Hepatocyte (in vitro differentiated cells): ENCODE results near the gene SCAMP5. TPM values are rescaled to one million over a fixed set of nuclear protein-coding genes. Genes with fewer than 3 reads are reported as not detected.

Experiments
- DNase-seq: peaks from one replicate; pipeline ENCODE4 v3.0.0-alpha.2; 2016; ENCODE audit warnings: low spot score
- H2AFZ ChIP-seq: fragments of 200-600 bp; sonication (generic); 2 replicates; pipeline ENCODE4 v1.6.0; 2016; ENCODE audit warnings: antibody characterized with exemption, mild to moderate bottlenecking
- H3K27ac ChIP-seq: fragments of 200-600 bp; sonication (generic); 2 replicates; pipeline ENCODE4 v1.5.1; 2016; ENCODE audit warnings: mild to moderate bottlenecking
- H3K27me3 ChIP-seq: fragments of 200-600 bp; sonication (generic); 2 replicates; pipeline ENCODE4 v1.6.1; 2016
- H3K36me3 ChIP-seq: fragments of 200-600 bp; sonication (generic); replicated peaks from 2 replicates; pipeline ENCODE4 v1.5.1; 2016; ENCODE audit warnings: low read depth; ENCODE audit not compliant: insufficient read depth
- H3K4me1 ChIP-seq: fragments of 200-600 bp; sonication (generic); 2 replicates; pipeline ENCODE4 v1.5.1; 2016; ENCODE audit warnings: mild to moderate bottlenecking, moderate library complexity; ENCODE audit not compliant: insufficient read depth
- H3K4me2 ChIP-seq: fragments of 200-600 bp; sonication (generic); 2 replicates; pipeline ENCODE4 v1.6.0; 2016
- H3K4me3 ChIP-seq: fragments of 200-600 bp; sonication (generic); 2 replicates; pipeline ENCODE4 v1.5.1; 2016; ENCODE audit warnings: mild to moderate bottlenecking
- H3K79me2 ChIP-seq: fragments of 200-600 bp; sonication (generic); 2 replicates; pipeline ENCODE4 v1.6.0; 2017; ENCODE audit warnings: mild to moderate bottlenecking
- H3K9me2 ChIP-seq: fragments of 200-600 bp; sonication (generic); replicated peaks from 2 replicates; pipeline ENCODE4 v1.6.0; 2017; ENCODE audit warnings: mild to moderate bottlenecking; ENCODE audit not compliant: insufficient read depth
- H3K9me3 ChIP-seq: fragments of 200-600 bp; sonication (generic); 2 replicates; pipeline ENCODE4 v1.5.1; 2016; ENCODE audit warnings: low read depth, mild to moderate bottlenecking
- H4K20me1 ChIP-seq: fragments of 200-600 bp; sonication (generic); 2 replicates; pipeline ENCODE4 v1.6.0; 2016; ENCODE audit warnings: mild to moderate bottlenecking; ENCODE audit not compliant: insufficient read depth, poor library complexity, severe bottlenecking
- CTCF ChIP-seq: fragments of 200-600 bp; sonication (generic); IDR thresholded peaks from 2 replicates; pipeline ENCODE4 v1.5.1; 2016; ENCODE audit warnings: antibody characterized with exemption, mild to moderate bottlenecking; ENCODE audit not compliant: poor library complexity
- EZH2 ChIP-seq: fragments of 200-600 bp; sonication (generic); IDR thresholded peaks from 2 replicates; pipeline ENCODE4 v1.6.1; 2016; ENCODE audit warnings: antibody characterized with exemption, mild to moderate bottlenecking, borderline replicate concordance
- EZH2phosphoT487 ChIP-seq: fragments of 200-600 bp; sonication (generic); IDR thresholded peaks from one replicate; pipeline ENCODE4 v1.6.1; 2018; ENCODE audit warnings: antibody characterized with exemption, mild to moderate bottlenecking, low read depth, moderate library complexity; ENCODE audit not compliant: unreplicated experiment, severe bottlenecking
- WGBS: methylation state at CpG from one replicate; pipeline ENCODE4 v1.1.6; 2016; ENCODE audit warnings: low lambda C conversion rate; ENCODE audit errors: missing lambda C conversion rate; 5-methylcytosine and 5-hydroxymethylcytosine counted together
- polyA plus RNA-seq: library from polyadenylated mRNA; unstranded; fragments of >200 nt; fragmentation: Nextera tagmentation; extraction: Ambion mirVana; gene quantifications from 2 replicates; pipeline ENCODE4 v1.2.1, GENCODE V29; 2016
- total RNA-seq: library from RNA; depleted of rRNA; stranded (reverse); fragments of >200 nt; gene quantifications from 2 replicates; pipeline ENCODE4 v1.2.3, GENCODE V29; 2014

SCAMP5 gene
- total and polyA plus RNA-seq, 2 experiments from 2014 or later = 10.6 to 18.8 TPM

DNA sequence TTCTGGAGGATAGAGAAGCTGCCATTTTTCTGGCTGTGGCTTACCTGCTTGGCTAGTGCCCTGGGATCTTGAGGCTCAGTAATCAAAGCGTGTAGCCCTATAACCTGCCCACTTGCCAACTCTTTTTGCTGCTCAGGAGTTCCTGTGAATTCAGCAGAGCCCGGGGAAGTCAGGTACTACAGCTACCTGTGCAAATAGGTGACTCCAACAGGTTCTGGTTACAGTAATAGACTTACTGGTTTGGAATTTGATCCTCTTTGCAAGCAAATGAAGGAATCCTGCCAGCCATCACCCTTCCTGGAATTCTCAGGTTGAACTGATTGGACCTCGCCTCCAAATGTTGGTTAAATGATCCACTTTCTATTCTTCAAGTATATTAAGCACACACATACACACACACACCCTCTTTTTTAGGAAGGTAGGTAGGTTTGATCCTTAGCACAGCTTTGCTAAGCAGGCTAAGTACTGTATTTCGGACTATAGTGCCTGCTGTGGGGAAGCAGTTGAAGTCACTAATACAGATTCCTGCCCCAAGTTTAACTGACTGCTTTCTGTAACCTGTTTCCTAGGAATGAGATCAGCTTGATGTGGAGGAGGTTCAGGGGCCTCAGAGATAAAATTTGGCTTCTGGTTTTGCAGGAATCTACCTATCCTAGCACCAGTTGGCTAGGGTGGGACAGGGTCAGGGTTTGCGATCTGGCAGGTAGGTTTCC, 30.3 kb downstream of the SCAMP5 start:
- no peak overlapping the region for H3K4me2 ChIP-seq
- H3K9me3 ChIP-seq = no peaks in the 10 kb centered on the region
- peaks cover 30% of the 10 kb centered on the region for H3K79me2 ChIP-seq
- H3K27ac ChIP-seq = no peak overlapping the region
- H3K4me1 ChIP-seq = peaks cover 17% of the 10 kb centered on the region
- TF ChIP-seq EZH2 = no peak
- TF ChIP-seq CTCF = no peak
- no peak for TF ChIP-seq EZH2phosphoT487
- H3K9me2 ChIP-seq = no peaks in the 10 kb centered on the region
- 94% methylated on average over 5 of the region's 5 CpGs for WGBS
- H3K4me3 ChIP-seq = no peak overlapping the region
- DNase-seq = no peak
- no peaks in the 10 kb centered on the region for H3K36me3 ChIP-seq
- H3K27me3 ChIP-seq = no peaks in the 10 kb centered on the region
- H2AFZ ChIP-seq = no peak overlapping the region
- no peaks in the 10 kb centered on the region for H4K20me1 ChIP-seq

DNA sequence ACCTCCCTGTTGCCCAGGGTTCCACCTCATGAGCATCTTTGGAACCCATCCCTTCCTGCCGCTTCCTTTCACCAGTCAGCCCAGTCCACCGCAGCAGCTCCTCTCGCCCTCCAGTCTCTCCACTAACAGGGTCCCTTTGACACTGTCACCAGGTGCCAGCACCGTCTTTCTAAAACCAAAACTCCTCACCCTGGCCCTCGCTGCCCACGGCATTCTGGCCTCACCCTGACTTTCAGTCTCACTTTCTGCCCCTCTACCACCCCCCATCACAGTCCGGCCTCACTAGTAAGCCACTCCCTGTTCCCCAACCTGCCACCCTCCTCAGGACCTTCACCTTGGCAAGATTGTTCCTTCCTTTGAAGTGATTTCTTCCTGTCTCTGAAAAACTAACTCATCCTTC, 32.2 kb downstream of the SCAMP5 start:
- Histone ChIP-seq H3K4me2 (no peak overlapping the region), H3K4me3 (no peak overlapping the region), H4K20me1 (no peaks in the 10 kb centered on the region), H3K9me2 (no peaks in the 10 kb centered on the region), H3K9me3 (no peaks in the 10 kb centered on the region), H3K79me2 (peaks cover 35% of the 10 kb centered on the region), H3K27ac (no peak overlapping the region), H3K36me3 (no peaks in the 10 kb centered on the region), H3K27me3 (no peaks in the 10 kb centered on the region), H2AFZ (no peak overlapping the region), H3K4me1 (peaks cover 22% of the 10 kb centered on the region)
- WGBS = 84% methylated on average over 7 of the region's 7 CpGs
- no peak for DNase-seq
- TF ChIP-seq EZH2phosphoT487 (no peak), CTCF (no peak), EZH2 (no peak)

GRCh38 chr15:75028991-75029377, 33.6 kb downstream of the SCAMP5 start:
- WGBS = 79% methylated on average over 4 of the region's 4 CpGs
- Histone ChIP-seq H3K9me2 (no peaks in the 10 kb centered on the region), H3K9me3 (no peaks in the 10 kb centered on the region), H3K4me1 (peaks cover 23% of the 10 kb centered on the region), H3K27ac (no peak overlapping the region), H3K27me3 (no peaks in the 10 kb centered on the region), H3K36me3 (no peaks in the 10 kb centered on the region), H3K4me2 (no peak overlapping the region), H4K20me1 (no peaks in the 10 kb centered on the region), H2AFZ (no peak overlapping the region), H3K79me2 (peaks cover 38% of the 10 kb centered on the region), H3K4me3 (no peak overlapping the region)
- TF ChIP-seq CTCF (no peak), EZH2 (no peak), EZH2phosphoT487 (no peak)
- DNase-seq = no peak
